PFSK-1 (cell line): Measurements from ENCODE around the gene GPR137B.

Experiments used
- REST ChIP-seq, 2 experiments: IDR thresholded peaks; 2 replicates each; pipeline versions ENCODE4 v1.6.1 to v1.8.0; 2011 to 2012; ENCODE audit warnings: low read depth in 2 of 2, low read length in 2 of 2, control low read depth in 1 of 2, inconsistent platforms in 1 of 2, mild to moderate bottlenecking in 1 of 2, moderate library complexity in 1 of 2; ENCODE audit not compliant: insufficient read depth in 1 of 2
- TAF1 ChIP-seq: IDR thresholded peaks from 2 replicates; pipeline ENCODE4 v1.6.1; 2012; ENCODE audit warnings: low read length, control low read depth, borderline replicate concordance; ENCODE audit not compliant: insufficient read depth

- TF ChIP-seq TAF1 (no peak), REST (IDR thresholded peaks at IDR 0.05; ENCODE audit: insufficient read depth in 1 of 2, low read depth in 2 of 2, low read length in 2 of 2) (no peak)
Observed at GRCh38 chr1:236164273-236164672, 21.9 kb downstream of the GPR137B start.
